ENCODE measurements around the gene OR5B17.
"Not testable (repeated sequence)": the region's sequence is repeated elsewhere in the genome, so short reads cannot be mapped to it uniquely, and the experiment has no call there.

Gene OR5B17

GRCh38 chr11:58358969-58359368 is at the start of gene OR5B17:
Gene OR5B17, minus strand, starts transcription at chr11:58359069. Its CDS starts 0 bp downstream, at chr11:58359069.
- DNase-seq (ENCODE audit: low read depth in 3 of 3), result no peak

DNA sequence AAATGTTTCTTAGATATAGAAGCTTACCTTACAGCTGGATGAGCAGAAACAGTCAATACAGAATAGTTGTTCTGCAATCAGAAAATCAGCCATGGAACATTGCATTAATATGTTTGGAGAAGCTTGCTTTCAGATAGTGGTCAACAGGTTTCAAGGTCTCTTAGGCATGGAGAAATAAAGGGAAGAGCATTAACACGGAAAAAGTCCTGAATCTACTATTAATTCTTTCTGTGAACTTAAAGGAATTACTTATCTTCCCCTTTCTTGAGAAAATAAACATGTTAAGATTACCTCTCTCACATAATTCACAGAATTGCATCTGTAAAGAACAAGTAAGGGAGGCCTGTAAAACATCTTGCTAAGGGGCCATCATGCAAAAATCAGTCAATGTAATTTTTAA is 47.9 kb upstream of the OR5B17 start, which contains the start of gene OR5B3:
Gene OR5B3, minus strand, starts transcription at position 101 of the 400 bp plus-strand sequence. CDS start 3,465 bp downstream, outside the sequence.
- no peak for DNase-seq (ENCODE audit: low read depth in 3 of 3)

GRCh38 chr11:58399622-58400021 is 40.8 kb upstream of the OR5B17 start:
- DNase-seq (ENCODE audit: low read depth in 3 of 3), result not testable (repeated sequence)

DNA sequence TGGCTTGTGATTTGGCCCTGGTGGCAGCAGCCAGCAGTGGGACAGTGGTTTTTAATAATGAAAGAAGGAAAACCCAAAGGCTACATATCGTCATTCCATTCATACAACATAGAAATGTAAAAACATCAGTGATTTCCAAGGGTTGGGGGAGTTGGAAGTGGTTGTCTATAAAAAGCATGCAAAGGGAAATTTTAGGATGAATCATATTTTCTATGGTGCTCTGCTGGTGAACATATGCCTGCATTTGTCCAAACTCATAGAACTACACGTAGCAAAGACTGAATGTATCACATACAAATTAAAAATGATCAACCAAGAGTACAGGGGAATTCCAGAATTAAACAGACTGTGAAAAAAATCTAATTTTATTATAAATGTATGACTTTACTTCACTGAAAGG is 36.7 kb upstream of the OR5B17 start:
- DNase-seq (ENCODE audit: low read depth in 3 of 3), result no peak

- DNase-seq (ENCODE audit: low read depth in 3 of 3), result no peak
Observed at GRCh38 chr11:58394195-58394594, 35.3 kb upstream of the OR5B17 start.

DNA sequence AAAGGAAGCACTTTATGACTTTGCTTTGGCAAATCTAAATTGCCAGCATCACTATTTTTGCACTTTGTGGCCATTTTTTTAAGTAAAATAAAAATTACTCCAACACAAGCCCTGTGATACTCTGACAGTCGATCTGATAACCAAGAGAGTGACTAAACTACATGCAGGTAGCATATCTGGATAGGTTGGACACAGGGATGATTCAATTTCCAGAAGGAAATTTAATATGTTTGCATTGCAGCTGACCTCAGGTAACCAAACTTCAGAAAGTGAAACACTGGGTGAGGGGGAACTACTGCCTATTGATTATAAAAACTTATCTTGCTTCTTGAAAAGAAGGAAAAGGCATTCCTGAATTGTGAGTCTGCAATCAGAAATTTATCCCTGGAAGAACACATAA is 33.9 kb upstream of the OR5B17 start:
- DNase-seq (ENCODE audit: low read depth in 3 of 3), result no peak

DNA sequence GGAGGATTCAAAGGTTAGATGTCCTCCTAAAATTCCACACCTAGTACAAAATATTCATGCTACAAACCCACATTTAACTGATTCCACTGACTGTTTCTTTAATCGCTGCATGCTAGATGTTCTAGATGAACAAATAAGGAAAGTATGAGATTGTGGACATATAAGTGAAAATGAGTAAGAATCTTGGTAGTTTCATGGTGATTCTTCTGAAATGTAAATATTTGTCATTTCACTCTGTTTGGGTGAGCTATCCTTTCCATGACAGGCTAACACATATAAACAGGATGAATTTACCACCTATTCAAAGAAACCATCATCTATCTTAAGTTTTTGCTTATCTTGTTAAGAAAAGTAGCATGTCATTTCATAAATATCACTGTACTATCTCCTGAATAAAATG is 33.0 kb upstream of the OR5B17 start:
- no peak for DNase-seq (ENCODE audit: low read depth in 3 of 3)

DNA sequence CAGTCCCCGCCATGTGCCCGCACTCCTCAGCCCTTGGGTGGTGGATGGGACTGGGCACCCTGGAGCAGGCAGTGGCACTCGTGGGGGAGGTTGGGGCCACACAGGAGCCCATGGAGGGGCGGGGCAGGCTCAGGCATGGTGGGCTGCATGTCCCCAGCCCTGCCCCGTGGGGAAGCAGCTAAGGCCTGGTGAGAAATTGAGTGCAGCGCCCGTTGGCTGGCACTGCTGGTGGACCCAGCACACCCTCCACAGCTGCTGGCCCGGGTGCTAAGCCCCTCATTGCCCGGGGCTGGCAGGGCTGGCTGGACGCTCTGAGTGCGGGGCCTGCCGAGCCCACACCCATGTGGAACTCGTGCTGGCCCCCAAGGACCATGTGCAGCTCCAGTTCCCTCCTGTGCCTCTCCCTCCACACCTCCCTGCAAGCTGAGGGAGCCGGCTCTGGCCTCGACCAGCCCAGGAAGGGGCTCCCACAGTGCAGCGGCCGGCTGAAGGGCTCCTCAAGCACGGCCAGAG is 31.7 kb upstream of the OR5B17 start:
- no peak for DNase-seq (ENCODE audit: low read depth in 3 of 3)

- DNase-seq (ENCODE audit: low read depth in 3 of 3), result no peak
Observed at GRCh38 chr11:58354727-58355126, 4.1 kb downstream of the OR5B17 start.

GRCh38 chr11:58345204-58345603 is 13.7 kb downstream of the OR5B17 start:
- DNase-seq (ENCODE audit: low read depth in 3 of 3), result no peak

GRCh38 chr11:58334708-58335107 is 24.2 kb downstream of the OR5B17 start:
- no peak for DNase-seq (ENCODE audit: low read depth in 3 of 3)

DNA sequence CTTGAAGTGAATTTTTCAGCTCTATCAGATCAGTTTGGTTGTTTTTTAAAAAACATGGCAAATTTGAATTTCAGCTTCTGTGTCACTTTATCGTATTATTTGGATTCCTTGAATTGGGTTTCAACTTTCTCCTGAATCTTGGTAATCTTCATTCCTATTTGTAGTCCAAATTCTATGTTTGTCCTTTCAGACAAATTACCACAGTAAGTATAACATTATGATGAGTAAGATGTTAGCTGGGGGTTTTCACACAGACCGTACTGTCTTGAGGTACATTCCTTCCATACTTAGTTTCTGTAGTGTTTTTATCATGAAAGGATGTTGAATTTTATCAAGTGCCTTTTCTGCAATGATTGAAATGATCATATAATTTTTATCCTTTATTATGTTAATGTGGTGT is 28.0 kb downstream of the OR5B17 start:
- DNase-seq (ENCODE audit: low read depth in 3 of 3), result no peak

- DNase-seq (ENCODE audit: low read depth in 3 of 3), result no peak
Observed at GRCh38 chr11:58318532-58318931, 40.3 kb downstream of the OR5B17 start.

GRCh38 chr11:58316142-58316541 is 42.7 kb downstream of the OR5B17 start:
- DNase-seq (ENCODE audit: low read depth in 3 of 3), result no peak
